HepG2 (cell line): ENCODE results near the gene BBS1.

Experiments
- FOXK1 ChIP-seq: sonication (generic); formaldehyde crosslinking; IDR thresholded peaks from 2 replicates; pipeline ENCODE4 v1.4.0; 2020; ENCODE audit warnings: low read depth, missing genetic modification reagents, borderline replicate concordance
- MAFF ChIP-seq: IDR thresholded peaks from 2 replicates; pipeline ENCODE4 v1.6.1; 2011; ENCODE audit warnings: low read depth, low read length, improper control_type of control experiment
- RAD21 ChIP-seq: fragments of 450-650 bp; formaldehyde crosslinking; IDR thresholded peaks from 2 replicates; pipeline ENCODE4 v1.5.0; 2020; ENCODE audit warnings: mild to moderate bottlenecking
- STAG1 ChIP-seq: sonication (generic); formaldehyde crosslinking; IDR thresholded peaks from 2 replicates; pipeline ENCODE4 v1.4.0; 2020; ENCODE audit warnings: missing genetic modification reagents
- ZNF263 ChIP-seq: sonication (generic); formaldehyde crosslinking; IDR thresholded peaks from 2 replicates; pipeline ENCODE4 v1.4.0; 2020; ENCODE audit warnings: missing genetic modification reagents
- TF ChIP-seq, protein P1 (sequence below): sonication (generic); formaldehyde crosslinking; IDR thresholded peaks from 2 replicates; pipeline ENCODE4 v1.5.0; 2020; ENCODE audit warnings: mild to moderate bottlenecking, missing genetic modification reagents, moderate library complexity

DNA sequence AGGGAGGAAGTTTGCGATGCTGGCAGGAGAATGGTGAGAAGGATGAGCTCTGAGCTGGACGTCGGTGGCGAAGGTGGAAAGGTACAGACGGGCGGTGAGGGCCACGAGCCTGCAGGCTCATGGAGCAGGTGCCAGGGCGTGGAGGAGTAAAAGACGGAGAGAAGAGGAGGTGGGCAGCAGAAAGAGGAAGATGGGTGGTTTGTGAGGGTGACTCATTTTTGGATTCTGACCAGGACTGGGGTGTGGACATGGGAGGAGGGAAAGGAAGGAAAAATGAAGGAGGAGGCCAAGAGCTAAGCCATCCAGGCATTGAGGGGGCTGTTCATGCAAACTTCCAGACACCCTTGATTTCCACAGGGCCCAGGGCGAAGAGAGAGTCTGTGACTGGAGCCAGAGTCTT is 31.9 kb downstream of the BBS1 start:
- TF ChIP-seq ZNF263 (CRISPR knock-in tag) (no peak), RAD21 (CRISPR knock-in tag) (no peak), FOXK1 (CRISPR knock-in tag) (no peak), STAG1 (CRISPR knock-in tag) (no peak), MAFF (no peak)
- TF ChIP-seq, protein P1, sequence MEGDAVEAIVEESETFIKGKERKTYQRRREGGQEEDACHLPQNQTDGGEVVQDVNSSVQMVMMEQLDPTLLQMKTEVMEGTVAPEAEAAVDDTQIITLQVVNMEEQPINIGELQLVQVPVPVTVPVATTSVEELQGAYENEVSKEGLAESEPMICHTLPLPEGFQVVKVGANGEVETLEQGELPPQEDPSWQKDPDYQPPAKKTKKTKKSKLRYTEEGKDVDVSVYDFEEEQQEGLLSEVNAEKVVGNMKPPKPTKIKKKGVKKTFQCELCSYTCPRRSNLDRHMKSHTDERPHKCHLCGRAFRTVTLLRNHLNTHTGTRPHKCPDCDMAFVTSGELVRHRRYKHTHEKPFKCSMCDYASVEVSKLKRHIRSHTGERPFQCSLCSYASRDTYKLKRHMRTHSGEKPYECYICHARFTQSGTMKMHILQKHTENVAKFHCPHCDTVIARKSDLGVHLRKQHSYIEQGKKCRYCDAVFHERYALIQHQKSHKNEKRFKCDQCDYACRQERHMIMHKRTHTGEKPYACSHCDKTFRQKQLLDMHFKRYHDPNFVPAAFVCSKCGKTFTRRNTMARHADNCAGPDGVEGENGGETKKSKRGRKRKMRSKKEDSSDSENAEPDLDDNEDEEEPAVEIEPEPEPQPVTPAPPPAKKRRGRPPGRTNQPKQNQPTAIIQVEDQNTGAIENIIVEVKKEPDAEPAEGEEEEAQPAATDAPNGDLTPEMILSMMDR (CRISPR knock-in tag): no peak
